Tibial nerve (tissue), 3 donors: ENCODE measurements around the gene GGPS1.

Experiments
- CTCF ChIP-seq, 5 experiments: fragments of 200-600 bp in 3 of 5; fragments of 450-650 bp in 2 of 5; sonication (generic) in 3 of 5; IDR thresholded peaks; one replicate each; pipeline ENCODE4 v1.5.1; 2016 to 2019; ENCODE audit warnings: antibody characterized with exemption in 5 of 5, mild to moderate bottlenecking in 3 of 5, moderate library complexity in 2 of 5
- POLR2A ChIP-seq, 2 donors: fragments of 450-650 bp; IDR thresholded peaks; one replicate each; pipeline ENCODE4 v1.6.1; 2017; ENCODE audit warnings: antibody characterized with exemption in 2 of 2, mild to moderate bottlenecking in 2 of 2, moderate library complexity in 2 of 2

GRCh38 chr1:235325139-235325538, 3.2 kb upstream of the GGPS1 start:
- TF ChIP-seq CTCF (IDR thresholded peaks at IDR 0.05) (no peak), POLR2A (IDR thresholded peaks at IDR 0.05) (no peak)
